HG02610 (cell line): ENCODE measurements around the gene MAP3K10.
"Not testable (repeated sequence)": the region's sequence is repeated elsewhere in the genome, so short reads cannot be mapped to it uniquely, and the experiment has no call there.

ENCODE experiments used
- ATAC-seq: cut with Tn5 transposase; IDR thresholded peaks from one replicate; pipeline ENCODE4 v1.9.1; 2021; ENCODE audit warnings: mild to moderate bottlenecking, moderate library complexity; ENCODE audit not compliant: unreplicated experiment

The MAP3K10 gene

DNA sequence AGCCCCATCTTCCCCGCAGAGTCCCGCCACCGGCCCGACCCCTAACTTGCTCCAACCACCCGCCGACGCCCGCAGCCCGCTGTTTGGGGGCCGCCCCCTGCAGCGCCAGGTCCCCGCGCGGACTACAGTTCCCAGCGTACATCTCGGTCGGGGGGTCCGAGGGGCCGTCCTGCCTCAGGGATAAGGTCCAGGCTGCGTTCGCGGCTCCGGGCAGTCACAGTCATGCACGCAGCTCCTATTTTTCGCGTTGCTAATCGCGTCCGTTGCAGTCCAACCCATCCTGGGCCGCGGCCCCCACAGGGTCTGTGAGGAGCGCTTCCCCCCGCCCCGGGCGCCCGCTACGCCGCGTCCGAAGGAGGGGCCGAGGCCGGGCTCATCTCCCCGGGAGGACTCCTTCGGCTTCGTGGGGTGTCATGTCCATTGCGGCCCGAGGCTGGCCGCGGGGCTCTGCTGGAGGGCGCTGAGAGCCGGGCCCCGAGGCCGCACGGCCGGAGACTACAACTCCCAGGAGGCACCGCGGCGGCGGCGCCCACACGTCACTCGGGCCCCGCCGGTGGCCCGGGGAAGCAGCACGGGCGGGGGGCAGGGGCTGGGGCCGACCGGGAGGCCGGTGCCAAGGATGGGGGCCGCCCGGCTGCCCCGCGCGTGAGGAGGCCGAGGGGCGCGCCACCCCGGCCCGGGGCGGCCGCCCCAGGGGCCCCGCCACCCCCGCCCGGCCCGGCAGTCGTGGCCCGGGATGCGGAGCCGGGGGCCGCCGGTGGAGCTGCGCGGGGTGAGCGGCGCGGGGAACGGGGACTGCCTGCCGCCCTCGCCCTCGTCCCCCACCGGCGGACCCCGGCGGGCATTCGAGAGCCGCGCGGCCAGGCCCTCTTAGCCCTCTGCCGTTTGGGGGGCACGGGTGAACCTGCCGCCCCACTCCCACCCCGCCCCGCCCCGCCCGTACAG, at the start of gene MAP3K10:
Gene MAP3K10 (plus strand): TSS at position 536 of the 945 bp plus-strand sequence. CDS start 606 bp downstream, outside the sequence.
- peak; percentile 76 for ATAC-seq

DNA sequence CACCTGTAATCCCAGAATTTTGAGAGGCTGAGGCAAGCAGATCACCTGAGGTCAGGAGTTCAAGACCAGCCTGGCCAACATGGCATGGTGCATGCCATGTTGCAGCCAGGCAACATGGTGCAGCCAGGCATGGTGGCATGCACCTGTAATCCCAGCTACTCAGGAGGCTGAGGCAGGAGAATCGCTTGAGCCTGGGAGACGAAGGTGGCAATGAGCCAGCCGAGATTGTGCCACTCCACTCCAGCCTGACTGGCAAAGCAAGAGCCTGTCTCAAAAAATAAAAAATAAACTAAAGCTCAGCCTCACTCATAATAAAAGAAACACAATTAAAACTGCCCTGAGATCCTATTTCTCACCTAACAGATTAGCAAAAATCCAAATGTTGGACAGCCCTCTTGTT, 49.7 kb upstream of the MAP3K10 start:
- no peak for ATAC-seq

DNA sequence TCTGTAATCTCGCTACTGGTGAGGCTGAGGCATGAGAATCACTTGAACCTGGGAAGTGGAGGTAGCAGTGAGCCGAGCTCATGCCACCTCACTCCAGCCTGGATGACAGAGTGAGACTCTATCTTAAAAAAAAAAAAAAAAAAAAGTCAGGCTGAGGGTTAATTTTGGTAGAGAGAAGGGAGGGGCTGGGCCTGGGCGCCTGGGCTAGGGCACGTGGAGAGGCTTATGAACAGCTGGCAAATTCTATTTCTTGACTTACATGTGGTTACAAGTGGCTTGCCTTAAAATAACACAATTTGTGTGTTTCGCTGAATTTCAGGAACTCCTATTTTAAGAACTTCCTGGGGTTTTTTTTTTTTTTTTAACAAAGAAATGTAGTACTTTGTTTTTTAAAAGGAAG, 47.6 kb upstream of the MAP3K10 start:
- ATAC-seq, result peak; percentile 64

DNA sequence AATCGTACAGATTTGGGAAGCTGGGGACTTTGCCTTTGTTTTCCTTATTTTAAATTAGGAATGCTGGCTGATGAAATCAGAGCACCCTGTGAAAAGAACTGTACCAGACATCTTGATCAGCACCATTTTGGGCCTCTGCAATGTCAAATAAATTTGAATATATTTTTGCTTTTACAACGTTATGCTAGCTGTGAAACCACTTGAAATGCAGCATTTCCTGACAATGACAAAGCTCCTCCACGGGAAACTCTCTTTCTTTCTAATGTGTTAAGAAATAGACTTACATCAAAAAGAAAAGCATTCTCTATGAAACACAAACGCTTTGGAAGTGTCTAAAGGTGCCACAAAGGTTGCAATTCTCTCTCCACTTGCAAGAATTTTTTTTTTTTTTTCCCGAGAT, 47.1 kb upstream of the MAP3K10 start:
- no peak for ATAC-seq

DNA sequence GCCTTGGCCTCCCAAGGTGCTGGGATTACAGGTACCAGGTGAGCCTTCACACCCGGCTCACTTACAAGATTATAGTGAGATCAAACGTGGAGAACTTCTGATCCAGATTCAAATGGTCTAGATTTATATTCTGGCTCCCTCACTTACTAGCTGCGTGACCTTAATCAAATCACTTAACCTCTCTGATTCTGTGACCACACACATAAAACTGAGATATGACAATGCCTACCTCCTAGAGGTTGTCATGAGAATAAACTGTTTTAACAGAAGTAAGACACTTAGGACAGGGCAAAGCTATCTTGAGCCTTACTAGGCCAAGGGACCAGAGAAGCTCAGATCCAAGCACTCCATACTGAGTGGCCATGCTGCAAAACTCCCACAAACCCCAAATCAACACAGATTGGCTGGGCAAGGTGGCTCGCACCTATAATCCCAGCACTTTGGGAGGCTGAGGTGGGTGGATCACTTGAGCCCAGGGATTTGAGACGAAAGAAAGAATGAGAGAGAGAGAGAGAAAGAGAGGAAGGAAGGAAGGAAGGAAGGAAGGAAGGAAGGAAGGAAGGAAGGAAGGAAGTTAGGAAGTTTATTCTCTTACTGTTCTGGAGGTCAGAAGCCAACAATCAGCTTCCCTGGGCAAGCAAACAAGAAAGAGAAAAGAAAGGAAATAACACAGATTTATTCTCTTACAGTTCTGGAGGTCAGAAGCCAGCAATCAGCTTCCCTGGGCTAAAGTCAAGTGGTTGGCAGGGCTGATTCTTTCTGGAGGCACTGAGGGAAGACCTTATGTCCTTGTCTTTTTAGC, 46.1 kb upstream of the MAP3K10 start:
- no peak for ATAC-seq

DNA sequence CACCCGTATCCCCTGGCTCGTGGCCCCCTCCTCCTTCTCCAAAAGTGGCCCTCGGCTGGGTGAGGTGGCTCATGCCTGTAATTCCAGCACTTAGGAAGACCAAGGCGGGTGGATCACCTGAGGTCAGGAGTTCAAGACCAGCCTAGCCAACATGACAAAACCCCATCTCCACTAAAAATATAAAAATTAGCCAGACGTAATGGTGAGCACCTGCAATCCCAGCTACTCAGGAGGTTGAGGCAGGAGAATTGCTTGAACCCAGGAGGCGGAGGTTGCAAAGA, 45.5 kb upstream of the MAP3K10 start:
- ATAC-seq, result not testable (repeated sequence)

DNA sequence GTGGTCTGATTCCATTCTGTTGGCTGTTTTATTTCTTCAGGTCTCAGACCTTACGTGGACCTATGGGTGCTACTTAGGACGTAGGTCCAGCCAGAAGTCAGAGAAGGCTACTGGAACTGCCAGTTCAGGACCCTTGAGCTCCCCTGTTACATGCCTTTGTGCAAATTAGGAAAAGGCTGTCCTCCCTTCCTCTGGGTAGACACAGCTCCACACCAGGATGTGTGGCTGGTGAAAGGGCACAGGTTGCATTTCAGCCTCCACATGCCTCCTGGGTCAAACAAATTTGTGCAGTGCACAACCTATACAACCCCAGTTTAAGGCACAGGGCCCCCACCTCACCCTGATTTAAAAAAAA, 43.9 kb upstream of the MAP3K10 start:
- no peak for ATAC-seq

DNA sequence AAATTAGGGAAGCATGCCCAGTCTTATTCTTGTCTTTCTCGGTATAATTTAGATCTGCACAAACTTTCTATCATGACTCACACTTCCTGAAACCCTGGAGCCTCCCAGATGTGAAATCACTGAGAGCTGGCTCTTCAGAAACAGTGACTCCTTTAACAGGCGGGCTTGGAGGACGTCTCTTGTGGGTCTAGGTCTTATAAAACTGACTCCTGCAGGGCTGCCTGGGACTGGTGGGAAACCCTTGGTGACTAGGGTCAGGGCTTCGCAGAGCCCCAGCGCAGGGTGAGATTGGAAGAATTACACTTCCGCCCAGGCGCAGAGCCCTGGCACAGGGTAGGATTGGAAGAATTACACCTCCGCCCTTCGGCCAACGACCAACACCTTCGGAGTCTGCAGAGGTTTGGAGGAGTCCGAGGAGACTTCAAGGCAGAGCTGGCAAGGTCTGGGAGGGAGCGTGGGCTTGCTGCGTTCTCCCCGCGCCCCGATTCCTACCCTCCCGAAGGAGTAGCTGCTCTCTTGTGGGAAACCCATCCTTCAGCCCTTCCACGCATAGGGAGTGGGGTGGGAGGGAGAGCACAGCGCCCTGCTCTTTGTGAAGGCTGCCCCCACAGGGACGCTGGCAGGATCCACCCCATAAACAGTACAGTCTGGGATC, 43.4 kb upstream of the MAP3K10 start:
- no peak for ATAC-seq

DNA sequence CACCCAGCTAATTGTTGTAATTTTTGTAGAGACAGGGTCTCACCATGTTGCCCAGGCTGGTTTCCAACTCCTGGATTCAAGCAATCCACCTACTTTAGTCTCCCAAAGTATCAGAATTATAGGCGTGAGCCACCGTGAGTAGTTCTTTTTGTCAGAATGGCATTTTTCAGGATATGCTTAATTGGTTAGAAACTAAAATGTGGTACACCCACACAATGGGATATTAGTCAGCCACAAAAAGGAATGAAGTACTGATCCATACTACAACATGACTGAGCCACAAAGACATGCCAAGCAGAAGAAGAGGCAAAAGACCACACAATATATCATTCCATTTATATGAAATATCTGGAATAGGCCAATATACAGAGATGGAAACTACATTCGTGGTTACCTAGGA, 41.7 kb upstream of the MAP3K10 start:
- no peak for ATAC-seq

DNA sequence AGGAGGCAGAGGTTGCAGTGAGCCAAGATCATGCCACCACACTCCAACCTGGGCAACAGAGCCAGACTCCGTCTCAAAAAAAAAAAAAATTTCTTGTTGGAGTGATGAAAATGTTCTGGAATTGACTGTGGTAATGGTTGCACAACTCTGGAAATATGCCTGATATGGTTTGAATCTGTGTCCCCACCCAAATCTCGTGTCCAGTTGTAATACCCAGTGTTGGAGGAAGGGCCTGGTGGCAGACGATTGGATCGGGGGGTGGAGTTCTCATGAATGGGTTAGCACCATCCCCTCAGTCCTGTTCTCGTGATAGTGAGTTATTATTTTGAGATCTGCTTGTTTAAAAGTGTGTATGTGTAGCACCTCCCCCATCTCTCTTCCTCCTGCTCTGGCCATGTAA, 41.1 kb upstream of the MAP3K10 start:
- no peak for ATAC-seq

DNA sequence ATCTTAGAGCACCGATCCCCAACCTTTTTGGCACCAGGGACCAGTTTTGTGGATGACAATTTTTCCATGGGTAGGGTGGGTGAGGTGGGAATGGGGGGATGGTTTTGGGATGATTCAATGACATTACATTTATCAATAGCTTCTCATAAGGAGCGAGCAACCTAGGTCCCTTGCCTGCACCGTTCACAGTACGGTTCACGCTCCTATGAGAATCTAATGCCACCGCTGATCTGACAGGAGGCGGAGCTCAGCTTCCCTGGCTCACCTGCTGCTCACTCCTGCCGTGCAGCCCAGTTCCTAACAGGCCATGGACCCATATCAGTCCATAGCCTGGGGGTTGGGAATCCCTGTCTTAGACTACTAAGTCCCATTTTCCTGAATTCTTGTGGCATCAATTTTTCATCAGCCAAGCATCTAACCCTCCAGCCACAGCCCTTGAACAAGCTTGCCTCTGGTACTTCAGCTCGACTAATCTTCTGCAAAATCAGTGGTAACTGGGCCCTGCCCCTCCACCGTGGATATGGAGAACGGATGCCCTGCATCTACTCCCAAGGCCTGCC, 37.0 kb upstream of the MAP3K10 start:
- ATAC-seq, result no peak

DNA sequence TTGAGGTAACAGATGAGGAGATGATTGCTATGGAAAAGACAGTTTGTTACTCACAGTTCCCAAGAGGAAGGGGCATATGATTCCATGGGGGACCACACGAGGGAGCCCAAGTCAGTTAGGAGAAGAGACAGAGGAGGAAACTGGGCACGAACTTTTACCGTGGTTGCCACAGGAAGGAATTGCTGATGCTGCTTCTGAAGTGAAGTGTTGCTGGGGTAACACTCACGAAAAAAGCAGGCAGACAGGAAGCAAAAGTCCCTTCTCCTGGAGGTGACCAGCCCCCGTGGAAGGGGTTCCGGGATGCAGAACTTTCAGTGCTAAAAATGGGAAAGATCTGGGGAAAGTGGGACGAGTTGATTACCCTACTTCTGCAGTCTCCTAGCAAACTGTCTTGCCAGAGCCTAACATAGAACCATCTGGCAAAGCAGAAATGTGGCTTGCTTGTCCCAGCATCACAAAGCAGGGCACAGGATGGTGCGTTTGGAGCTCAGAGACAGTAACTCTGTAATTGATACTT, 35.4 kb upstream of the MAP3K10 start:
- ATAC-seq, result no peak

DNA sequence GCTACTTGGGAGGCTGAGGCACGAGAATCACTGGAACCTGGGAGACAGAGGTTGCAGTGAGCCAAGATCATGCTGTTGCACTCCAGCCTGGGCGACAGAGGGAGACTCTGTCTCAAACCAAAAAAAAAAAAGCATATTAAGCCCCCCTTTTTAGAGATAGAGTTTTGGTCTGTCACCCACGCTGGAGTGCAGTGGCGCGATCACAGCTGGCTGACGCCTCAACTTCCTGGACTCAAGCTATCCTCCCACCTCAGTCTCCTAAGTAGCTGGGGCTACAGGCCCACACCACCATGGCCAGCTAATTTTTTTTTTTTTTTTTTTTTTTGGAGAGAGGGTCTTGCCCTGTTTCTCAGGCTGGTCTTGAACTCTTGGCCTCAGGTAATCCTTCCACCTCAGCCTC, 34.2 kb upstream of the MAP3K10 start:
- no peak for ATAC-seq

DNA sequence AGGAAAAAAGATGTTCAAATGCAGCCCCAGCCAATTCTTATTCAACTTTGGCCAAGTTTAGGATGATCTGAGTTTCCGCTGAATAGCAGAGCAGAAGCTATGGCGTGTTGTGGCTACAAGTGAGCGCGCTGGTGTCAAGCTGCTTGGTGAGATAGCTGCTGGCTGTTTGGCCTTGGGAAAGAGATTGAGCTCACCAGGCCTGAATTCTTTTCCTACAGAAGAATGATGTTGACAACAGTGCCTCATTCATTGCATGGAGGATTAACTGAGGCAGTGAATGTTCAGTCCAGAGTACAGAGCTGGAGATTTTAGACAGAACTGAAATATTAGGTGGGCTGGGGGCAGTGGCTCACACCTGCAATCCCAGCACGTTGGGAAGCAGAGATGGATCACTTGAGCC, 31.5 kb upstream of the MAP3K10 start:
- ATAC-seq, result no peak

DNA sequence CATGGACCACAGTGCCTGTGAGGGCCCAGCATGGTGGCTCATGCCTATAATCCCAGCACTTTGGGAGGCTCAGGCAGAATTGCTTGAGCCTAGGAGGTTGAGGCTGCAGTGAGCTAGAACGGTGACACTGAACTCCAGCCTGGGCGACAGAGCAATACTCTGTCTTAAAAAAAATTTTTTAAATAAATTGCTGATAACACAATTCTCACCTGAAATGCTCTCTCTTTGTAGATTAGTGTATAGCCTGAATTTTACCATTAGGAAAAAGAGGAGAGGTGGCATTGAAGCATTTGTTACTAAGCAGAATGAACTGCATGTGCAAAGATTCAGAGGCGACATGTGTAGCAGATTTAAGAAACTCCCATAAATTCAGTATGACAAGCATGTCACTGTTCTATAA, 29.1 kb upstream of the MAP3K10 start:
- ATAC-seq, result no peak

DNA sequence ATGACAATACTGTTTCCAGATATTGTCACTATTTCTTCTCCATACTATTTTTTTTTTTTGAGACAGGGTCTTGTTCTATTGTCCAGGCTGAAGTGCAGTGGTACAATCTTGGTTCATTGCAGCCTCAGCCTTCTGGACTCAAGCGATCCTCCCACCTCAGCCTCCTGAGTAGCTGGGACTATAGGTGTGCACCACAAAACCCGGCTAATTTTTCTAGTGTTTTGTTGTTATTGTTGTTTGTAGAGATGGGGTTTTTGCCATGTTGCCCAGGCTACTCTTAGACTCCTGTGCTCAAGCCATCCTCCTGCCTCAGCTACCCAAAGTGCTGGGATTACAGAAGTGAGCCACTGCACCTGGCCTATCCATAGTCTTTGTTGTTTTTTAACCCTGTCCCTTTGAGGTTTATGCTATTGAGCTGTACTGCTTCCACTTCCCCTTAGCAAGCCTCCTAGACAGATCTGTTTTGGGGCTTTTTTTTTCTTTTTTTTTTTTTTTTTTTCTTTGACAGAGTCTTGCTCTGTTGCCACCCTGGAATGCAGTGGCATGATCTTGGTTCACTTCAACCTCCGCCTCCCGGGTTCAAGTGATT, 27.6 kb upstream of the MAP3K10 start:
- ATAC-seq, result no peak

DNA sequence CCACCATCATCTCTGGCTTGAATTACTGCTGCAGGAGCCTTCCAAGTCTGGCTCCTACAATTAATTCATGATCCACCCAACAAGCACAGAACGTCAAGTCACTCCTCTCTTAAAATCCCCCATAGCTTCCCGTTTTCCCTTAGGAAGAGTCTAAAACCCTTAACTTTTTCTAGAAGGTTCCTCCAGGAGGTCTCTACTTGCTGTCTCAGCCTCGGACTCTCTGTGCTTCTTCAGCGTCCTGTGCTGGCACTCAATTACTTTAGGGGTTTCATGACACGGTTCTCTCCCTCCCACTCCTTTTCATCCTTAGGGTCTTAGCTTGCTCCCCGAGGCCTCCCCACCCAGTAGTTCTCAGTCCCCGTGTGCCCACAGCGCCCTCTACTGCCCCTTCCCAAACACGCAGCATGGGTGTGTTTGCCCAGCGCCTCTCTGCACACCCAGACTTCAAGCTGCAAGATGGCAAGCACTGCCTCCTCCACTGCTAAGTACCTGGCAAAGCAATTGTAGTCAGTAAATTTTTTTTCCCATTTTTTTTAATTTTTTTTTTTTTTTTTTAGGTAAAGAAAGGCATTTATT, 25.8 kb upstream of the MAP3K10 start:
- no peak for ATAC-seq

DNA sequence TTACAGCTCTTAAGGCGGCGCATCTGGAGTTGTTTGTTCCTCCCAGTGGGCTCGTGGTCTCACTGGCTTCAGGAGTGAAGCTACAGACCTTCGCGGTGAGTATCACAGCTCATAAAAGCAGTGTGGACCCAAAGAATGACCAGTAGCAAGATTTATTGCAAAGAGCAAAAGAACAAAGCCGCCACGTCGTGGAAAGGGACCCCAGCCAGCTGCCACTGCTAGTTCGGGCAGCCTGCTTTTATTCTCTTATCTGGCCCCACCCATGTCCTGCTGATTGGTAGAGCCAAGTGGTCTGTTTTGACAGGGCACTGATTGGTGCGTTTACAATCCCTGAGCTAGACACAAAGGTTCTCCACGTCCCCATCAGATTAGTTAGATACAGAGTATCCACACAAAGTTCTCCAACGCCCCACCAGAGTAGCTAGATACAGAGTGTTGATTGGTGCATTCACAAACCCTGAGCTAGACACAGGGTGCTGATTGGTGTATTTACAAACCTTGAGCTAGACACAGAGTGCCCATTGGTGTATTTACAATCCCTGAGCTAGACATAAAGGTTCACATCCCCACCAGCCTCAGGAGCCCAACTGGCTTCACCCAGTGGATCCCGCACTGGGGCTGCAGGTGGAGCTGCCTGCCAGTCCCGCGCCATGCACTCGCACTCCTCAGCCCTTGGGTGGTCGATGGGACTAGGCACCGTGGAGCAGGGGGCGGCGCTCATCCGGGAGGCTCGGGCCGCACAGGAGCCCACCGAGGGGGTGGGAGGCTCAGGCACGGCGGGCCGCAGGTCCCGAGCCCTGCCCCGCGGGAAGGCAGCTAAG, 21.5 kb upstream of the MAP3K10 start:
- not testable (repeated sequence) for ATAC-seq

DNA sequence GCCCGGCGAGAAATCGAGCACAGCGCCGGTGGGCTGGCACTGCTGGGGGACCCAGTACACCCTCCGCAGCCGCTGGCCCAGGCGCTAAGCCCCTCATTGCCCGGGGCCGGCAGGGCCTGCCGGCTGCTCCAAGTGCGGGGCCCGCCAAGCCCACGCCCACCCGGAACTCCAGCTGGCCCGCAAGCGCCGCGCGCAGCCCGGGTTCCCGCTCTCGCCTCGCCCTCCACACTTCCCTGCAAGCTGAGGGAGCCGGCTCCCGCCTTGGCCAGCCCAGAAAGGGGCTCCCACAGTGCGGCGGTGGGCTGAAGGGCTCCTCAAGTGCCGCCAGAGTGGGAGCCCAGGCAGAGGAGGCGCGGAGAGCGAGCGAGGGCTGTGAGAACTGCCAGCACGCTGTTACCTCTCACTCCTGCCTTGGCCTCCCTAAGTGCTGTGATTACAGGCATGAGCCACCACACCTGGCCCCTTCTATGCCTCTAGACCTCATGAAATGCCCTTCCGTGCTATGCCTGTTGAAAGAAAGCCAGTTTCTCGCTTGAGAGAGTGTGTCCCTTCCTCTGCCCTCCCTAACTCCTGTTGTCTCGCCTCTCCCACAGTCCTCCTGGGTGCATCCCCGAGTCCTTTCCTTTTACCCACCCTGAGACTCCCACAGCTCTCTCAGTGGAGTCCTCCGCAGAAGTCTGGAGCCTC, 20.8 kb upstream of the MAP3K10 start:
- ATAC-seq, result not testable (repeated sequence)
